H1 (cell line): ENCODE results near the gene ZXDC. TPM values are rescaled to one million over a fixed set of nuclear protein-coding genes. Genes with fewer than 3 reads are reported as not detected.

ENCODE experiments used
- CTCF ChIA-PET: fragments of 300-600 bp; sonication (Branson Sonifier 250); formaldehyde crosslinking; loops from one replicate; lab custom pipeline; 2021; ENCODE audit not compliant: partially characterized antibody; lab: Charles Lee
- POLR2A ChIA-PET: fragments of 300-600 bp; sonication (Branson Sonifier 250); formaldehyde crosslinking; loops from one replicate; lab custom pipeline; 2021; ENCODE audit warnings: inconsistent platforms; ENCODE audit not compliant: partially characterized antibody; lab: Charles Lee
- DNase-seq, 2 experiments: peaks; one replicate each; pipeline versions ENCODE4 v3.0.0 to v3.0.0-alpha.2; 2010 to 2022; ENCODE audit warnings: low spot score in 2 of 2, low read depth in 1 of 2, mixed read lengths in 1 of 2
- FAIRE-seq: peaks from 2 replicates; lab custom pipeline; 2011; peaks lifted over from hg19 to GRCh38; lab: Jason Lieb, UNC
- H2AFZ ChIP-seq: 2 replicates; pipeline ENCODE4 v1.8.1; 2012; ENCODE audit warnings: low read length, inconsistent platforms
- H2AK5ac ChIP-seq: 2 replicates; pipeline ENCODE4 v1.6.1; 2013; ENCODE audit warnings: low read depth, low read length
- H2BK120ac ChIP-seq: replicated peaks from 2 replicates; pipeline ENCODE3; 2013; ENCODE audit warnings: low read depth, low read length, inconsistent platforms
- H2BK12ac ChIP-seq: 2 replicates; pipeline ENCODE4 v1.6.1; 2013; ENCODE audit warnings: low read depth, low read length
- H2BK15ac ChIP-seq: 2 replicates; pipeline ENCODE4 v1.6.1; 2013; ENCODE audit warnings: low read length
- H2BK20ac ChIP-seq: 2 replicates; pipeline ENCODE4 v1.6.1; 2013; ENCODE audit warnings: low read length
- H2BK5ac ChIP-seq: 2 replicates; pipeline ENCODE4 v1.6.1; 2013; ENCODE audit warnings: low read depth, low read length
- H3K14ac ChIP-seq: 2 replicates; pipeline ENCODE4 v1.6.1; 2013; ENCODE audit warnings: inconsistent platforms; ENCODE audit not compliant: insufficient read length
- H3K18ac ChIP-seq: 2 replicates; pipeline ENCODE4 v1.6.1; 2013; ENCODE audit warnings: low read length; ENCODE audit errors: extremely low read depth
- H3K23ac ChIP-seq: 2 replicates; pipeline ENCODE4 v1.6.1; 2013; ENCODE audit warnings: inconsistent platforms; ENCODE audit not compliant: insufficient read length
- H3K23me2 ChIP-seq: 2 replicates; pipeline ENCODE4 v1.6.1; 2013; ENCODE audit warnings: low read depth, low read length
- H3K27ac ChIP-seq: 2 replicates; pipeline ENCODE4 v1.6.1; 2011; ENCODE audit warnings: low read depth, low read length, inconsistent platforms
- H3K27me3 ChIP-seq, 4 experiments: replicated peaks in 1 of 4; 1 replicate in 1 of 4; 2 replicates in 3 of 4; pipeline versions ENCODE4 v1.6.1 to v1.8.1; 2011 to 2013; ENCODE audit warnings: low read length in 3 of 4, mild to moderate bottlenecking in 3 of 4, inconsistent platforms in 2 of 4, mixed read lengths in 2 of 4, moderate library complexity in 1 of 4; ENCODE audit not compliant: control insufficient read depth in 3 of 4, insufficient read depth in 3 of 4; ENCODE audit errors: extremely low read depth in 1 of 4
- H3K36me3 ChIP-seq, 4 experiments: 2 replicates each; pipeline versions ENCODE4 v1.6.1 to v1.8.1; 2011 to 2013; ENCODE audit warnings: mild to moderate bottlenecking in 4 of 4, low read length in 3 of 4, moderate library complexity in 2 of 4, control low read depth in 1 of 4, inconsistent platforms in 1 of 4; ENCODE audit not compliant: insufficient read depth in 4 of 4, control insufficient read depth in 2 of 4
- H3K4ac ChIP-seq: replicated peaks from 2 replicates; pipeline ENCODE3; 2013; ENCODE audit warnings: low read length, low read depth, mixed read lengths, inconsistent platforms; ENCODE audit not compliant: insufficient read length
- H3K4me1 ChIP-seq, 4 experiments: replicated peaks in 1 of 4; 1 replicate in 1 of 4; 2 replicates in 3 of 4; pipeline versions ENCODE4 v1.6.1 to v1.8.1; 2011 to 2013; ENCODE audit warnings: low read length in 3 of 4, inconsistent platforms in 2 of 4, mixed read lengths in 1 of 4; ENCODE audit not compliant: insufficient read depth in 4 of 4, control insufficient read depth in 3 of 4
- H3K4me2 ChIP-seq, 2 experiments: 2 replicates each; pipeline versions ENCODE4 v1.6.1 to v1.8.1; 2011 to 2013; ENCODE audit warnings: low read depth in 2 of 2, low read length in 2 of 2, control low read depth in 1 of 2, inconsistent platforms in 1 of 2, mild to moderate bottlenecking in 1 of 2; ENCODE audit not compliant: insufficient read depth in 1 of 2
- H3K4me3 ChIP-seq, 4 experiments: fragments of 200-600, 300-600 bp in 1 of 4; sonication (generic), shearing (Covaris generic), sonication (Bioruptor Twin) in 1 of 4; 2 replicates each; pipeline versions ENCODE4 v1.5.1 to v1.8.1; 2011 to 2016; ENCODE audit warnings: low read length in 4 of 4, low read depth in 3 of 4, control low read depth in 2 of 4, inconsistent platforms in 2 of 4, mild to moderate bottlenecking in 2 of 4, mixed read lengths in 1 of 4, moderate library complexity in 1 of 4; ENCODE audit not compliant: insufficient read depth in 2 of 4; ENCODE audit errors: extremely low read depth in 1 of 4
- H3K56ac ChIP-seq: replicated peaks from 2 replicates; pipeline ENCODE3; 2013; ENCODE audit warnings: low read depth, mild to moderate bottlenecking, mixed read lengths, low read length, inconsistent platforms; ENCODE audit not compliant: insufficient read length
- H3K79me1 ChIP-seq: 2 replicates; pipeline ENCODE4 v1.6.1; 2013; ENCODE audit warnings: low read depth, low read length, control low read depth
- H3K79me2 ChIP-seq, 2 experiments: 2 replicates each; pipeline versions ENCODE4 v1.6.1 to v1.8.1; 2012 to 2013; ENCODE audit warnings: low read length in 2 of 2, mild to moderate bottlenecking in 2 of 2, inconsistent platforms in 1 of 2; ENCODE audit not compliant: insufficient read depth in 2 of 2, control insufficient read depth in 1 of 2
- H3K9ac ChIP-seq, 4 experiments: replicated peaks in 1 of 4; 1 replicate in 1 of 4; 2 replicates in 3 of 4; pipeline versions ENCODE4 v1.6.1 to v1.8.1; 2011 to 2013; ENCODE audit warnings: low read depth in 3 of 4, low read length in 3 of 4, control low read depth in 2 of 4, mild to moderate bottlenecking in 2 of 4, moderate library complexity in 2 of 4, inconsistent platforms in 1 of 4; ENCODE audit errors: extremely low read depth in 1 of 4
- H3K9me3 ChIP-seq, 2 experiments: 2 replicates each; pipeline versions ENCODE4 v1.6.1 to v1.8.1; 2012 to 2013; ENCODE audit warnings: mild to moderate bottlenecking in 2 of 2, moderate library complexity in 2 of 2, control low read depth in 1 of 2, inconsistent platforms in 1 of 2, low read depth in 1 of 2, low read length in 1 of 2, mixed read lengths in 1 of 2; ENCODE audit not compliant: insufficient read depth in 2 of 2
- H4K20me1 ChIP-seq, 2 experiments: replicated peaks in 1 of 2; 2 replicates each; pipeline versions ENCODE3 to v1.8.1; 2011 to 2013; ENCODE audit warnings: inconsistent platforms in 2 of 2, low read length in 2 of 2, mild to moderate bottlenecking in 1 of 2; ENCODE audit not compliant: insufficient read depth in 2 of 2, control insufficient read depth in 1 of 2
- H4K5ac ChIP-seq: 2 replicates; pipeline ENCODE4 v1.6.1; 2013; ENCODE audit warnings: low read length, low read depth, mixed read lengths, inconsistent platforms; ENCODE audit not compliant: insufficient read length
- H4K8ac ChIP-seq: 2 replicates; pipeline ENCODE4 v1.8.0; 2013; ENCODE audit warnings: mild to moderate bottlenecking, moderate library complexity, low read length, inconsistent platforms; ENCODE audit not compliant: insufficient read depth; ENCODE audit errors: extremely low read depth
- H4K91ac ChIP-seq: replicated peaks from 2 replicates; pipeline ENCODE3; 2013; ENCODE audit warnings: low read length, mixed read lengths, inconsistent platforms; ENCODE audit not compliant: insufficient read length
- HDAC2 ChIP-seq, 2 experiments: fragments of 300-600 bp in 1 of 2; sonication (generic) in 1 of 2; IDR thresholded peaks; 2 replicates each; pipeline ENCODE4 v1.6.1; 2011 to 2012; ENCODE audit warnings: low read depth in 2 of 2, low read length in 2 of 2, mild to moderate bottlenecking in 2 of 2, moderate library complexity in 2 of 2, borderline replicate concordance in 1 of 2, inconsistent platforms in 1 of 2
- SIX5 ChIP-seq: IDR thresholded peaks from 2 replicates; pipeline ENCODE4 v1.6.1; 2011; ENCODE audit warnings: mild to moderate bottlenecking, low read depth, low read length
- SP2 ChIP-seq: IDR thresholded peaks from 2 replicates; pipeline ENCODE4 v1.6.1; 2012; ENCODE audit warnings: mild to moderate bottlenecking, low read length, inconsistent platforms
- TAF1 ChIP-seq: IDR thresholded peaks from 2 replicates; pipeline ENCODE4 v1.6.1; 2011; ENCODE audit warnings: mild to moderate bottlenecking, low read depth, low read length
- WGBS, 2 experiments: shearing (Covaris generic) in 1 of 2; methylation state at CpG; one replicate each; pipeline versions ENCODE4 v1.1.6 to v1.1.7; 2013 to 2015; ENCODE audit warnings: low lambda C conversion rate in 2 of 2, mixed read lengths in 2 of 2, inconsistent platforms in 1 of 2, low coverage in 1 of 2, missing lambda C conversion rate in 1 of 2; ENCODE audit not compliant: insufficient replicate concordance in 2 of 2, insufficient coverage in 1 of 2, insufficient read length in 1 of 2; ENCODE audit errors: extremely low coverage in 1 of 2, missing lambda C conversion rate in 1 of 2; 5-methylcytosine and 5-hydroxymethylcytosine counted together
- polyA plus RNA-seq, 7 experiments: library from polyadenylated mRNA; depleted of rRNA in 3 of 7; stranded (reverse) in 5 of 7; unstranded in 2 of 7; fragments of >200 nt in 5 of 7; fragments of 200-250 nt in 2 of 7; gene quantifications; 1 replicate in 5 of 7; 2 replicates in 1 of 7; 4 replicates in 1 of 7; pipeline versions ENCODE4 v1.2.1 to v1.2.3, GENCODE V29; 2011 to 2013; ENCODE audit warnings: missing spikeins in 2 of 7, mixed read lengths in 2 of 7
- total RNA-seq: library from RNA; stranded (reverse); fragmentation: NEBNext Ultra II Directional; extraction: Animal tissue kit (Norgen Biotek cat#: 25700); gene quantifications from 2 replicates; pipeline ENCODE4 v1.2.1, GENCODE V29; 2021
- TF ChIP-seq, protein P1 (sequence below): IDR thresholded peaks from 2 replicates; pipeline ENCODE4 v1.6.1; 2011; ENCODE audit warnings: low read depth, mild to moderate bottlenecking, low read length; ENCODE audit not compliant: insufficient read depth

ZXDC gene
- total and polyA plus RNA-seq, 2 of the 8 experiments (the other 6 are each of a cell fraction or from before 2014, with no cell fraction given): 12.7 to 24.3 TPM

DNA sequence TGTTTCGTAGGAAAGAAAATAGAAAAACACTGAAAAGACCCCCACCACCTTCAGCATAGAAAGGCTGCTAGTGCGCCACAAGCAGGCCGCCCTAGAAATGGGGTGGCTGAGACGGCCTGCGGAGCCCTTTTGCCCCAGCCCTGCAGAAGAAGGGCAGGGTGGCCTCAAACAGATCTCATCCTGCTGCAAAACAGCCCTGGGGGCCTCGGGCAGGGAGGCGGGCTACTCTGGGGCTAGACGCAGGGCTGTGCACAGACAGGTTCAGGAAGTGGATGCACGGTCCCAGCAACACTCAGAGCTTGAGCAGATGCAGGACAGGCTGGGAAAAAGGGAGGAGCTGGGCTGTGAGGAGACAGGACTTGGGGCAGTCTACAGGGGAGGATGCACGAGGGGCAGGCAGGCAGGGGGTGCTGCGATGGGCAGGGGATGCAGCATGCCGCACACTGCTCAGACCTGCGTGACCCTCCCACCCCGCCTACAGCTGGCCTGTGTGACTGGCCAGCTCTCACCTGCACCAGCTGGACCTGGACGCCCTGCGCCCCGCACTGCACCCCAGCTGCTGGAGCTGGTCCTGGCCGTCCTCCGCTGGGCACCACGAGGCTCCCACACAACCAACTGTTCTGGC lies 34.3 kb downstream of the ZXDC start:
- Histone ChIP-seq H3K27ac (no peak overlapping the region), H3K18ac (no peak overlapping the region), H3K79me2 (no peaks in the 10 kb centered on the region; a peak in 1 of 4 replicates), H2BK12ac (no peak overlapping the region), H3K23me2 (0 out of 2 replicates have a peak, but pooled peaks cover 2% of the 10 kb centered on the region), H3K36me3 (peaks cover 0 to 4% (median 0%) of the 10 kb centered on the region in 4 experiments; a peak in 2 of 8 replicates), H4K5ac (no peak overlapping the region), H4K20me1 (peaks cover 5 to 6% of the 10 kb centered on the region in 2 experiments), H4K8ac (no peak overlapping the region; the same call in 1 of the 2 replicates), H3K9ac (no peak overlapping the region), H2AFZ (no peak overlapping the region), H3K4me1 (peaks cover 0 to 10% (median 3%) of the 10 kb centered on the region in 4 experiments; a peak in 4 of 7 replicates), H2BK20ac (no peak overlapping the region), H3K4me2 (no peak overlapping the region), H3K4me3 (no peak overlapping the region), H2BK5ac (no peak overlapping the region), H3K27me3 (no peaks in the 10 kb centered on the region), H3K4ac (no peak overlapping the region), H2AK5ac (no peak overlapping the region), H2BK15ac (no peak overlapping the region), H4K91ac (no peak overlapping the region), H3K79me1 (peaks cover 3% of the 10 kb centered on the region), H3K9me3 (no peaks in the 10 kb centered on the region), H3K23ac (no peak overlapping the region), H3K14ac (no peak overlapping the region), H2BK120ac (no peak overlapping the region), H3K56ac (no peak overlapping the region)
- peak in 1 of 2 experiments; percentile 40 for DNase-seq
- ChIA-PET POLR2A (interaction anchor here (1.0 to 1.6 kb wide), 3 partner anchors 11 to 31 kb away, joined by 4 to 7 read pairs (median 4); no protein-coding TSS in a partner anchor), CTCF (interaction anchor here (0.8 to 2.7 kb wide), 8 partner anchors 8 to 93 kb away, joined by 3 to 8 read pairs (median 4); no protein-coding TSS in a partner anchor)
- TF ChIP-seq HDAC2 (IDR thresholded peaks at IDR 0.05; ENCODE audit: borderline replicate concordance in 1 of 2, low read depth in 2 of 2, low read length in 2 of 2) (no peak), SP2 (no peak), TAF1 (no peak), SIX5 (no peak)
- TF ChIP-seq, protein P1, sequence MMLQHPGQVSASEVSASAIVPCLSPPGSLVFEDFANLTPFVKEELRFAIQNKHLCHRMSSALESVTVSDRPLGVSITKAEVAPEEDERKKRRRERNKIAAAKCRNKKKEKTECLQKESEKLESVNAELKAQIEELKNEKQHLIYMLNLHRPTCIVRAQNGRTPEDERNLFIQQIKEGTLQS: no peak
- FAIRE-seq: no peak
- WGBS, 2 experiments: 87% methylated on average over 20 of the region's 20 CpGs; no CpG with 5 or more reads in 1 of the 2 experiments
